Vagina (tissue), 2 donors: ENCODE data around the gene ITPR3. TPM values are rescaled to one million over a fixed set of nuclear protein-coding genes. Genes with fewer than 3 reads are reported as not detected.
A peak's percentile ranks its signal among the peaks of the same experiment; 100 is the strongest.

ENCODE experiments used
- DNase-seq, 2 donors: peaks; one replicate each; pipeline ENCODE4 v3.0.0-alpha.2; 2017; ENCODE audit errors: extremely low spot score in 2 of 2
- H3K27ac ChIP-seq: fragments of 200-600 bp; sonication (generic); one replicate; pipeline ENCODE4 v1.5.1; 2019
- H3K27me3 ChIP-seq: fragments of 200-600 bp; sonication (generic); one replicate; pipeline ENCODE4 v1.5.1; 2019
- H3K36me3 ChIP-seq, 2 donors: fragments of 200-600 bp; sonication (generic); one replicate each; pipeline ENCODE4 v1.5.1; 2017 to 2019
- H3K4me1 ChIP-seq: fragments of 200-600 bp; sonication (generic); one replicate; pipeline ENCODE4 v1.5.1; 2019
- H3K4me3 ChIP-seq, 2 donors: fragments of 200-600 bp; sonication (generic); 1 replicate in 1 of 2; 2 replicates in 1 of 2; pipeline ENCODE4 v1.5.1; 2016 to 2019
- H3K9me3 ChIP-seq: fragments of 200-600 bp; sonication (generic); one replicate; pipeline ENCODE4 v1.5.1; 2019
- POLR2A ChIP-seq, 2 donors: fragments of 450-650 bp; IDR thresholded peaks; one replicate each; pipeline ENCODE4 v1.6.1; 2017; ENCODE audit warnings: antibody characterized with exemption in 2 of 2, mild to moderate bottlenecking in 2 of 2, moderate library complexity in 2 of 2
- POLR2AphosphoS5 ChIP-seq, 2 donors: sonication (generic); formaldehyde crosslinking; IDR thresholded peaks; one replicate each; pipeline ENCODE4 v1.9.0; 2017; ENCODE audit warnings: antibody characterized with exemption in 2 of 2, mild to moderate bottlenecking in 2 of 2, low read depth in 1 of 2; ENCODE audit not compliant: insufficient read depth in 1 of 2
- intact Hi-C: fragments of 100-400 bp; cut with DNase I; formaldehyde crosslinking; loops from one replicate; pipeline ENCODE4 v1.15.1; 2023
- total RNA-seq: library from RNA; depleted of rRNA; stranded (reverse); fragments of >200 nt; gene quantifications from one replicate; pipeline ENCODE4 v1.2.3, GENCODE V29; 2016
- TF ChIP-seq, protein P1 (sequence below), 3 experiments: fragments of 450-650 bp in 2 of 3; fragments of 200-600 bp in 1 of 3; sonication (generic) in 1 of 3; IDR thresholded peaks; one replicate each; pipeline ENCODE4 v1.5.1; 2017 to 2019; ENCODE audit warnings: antibody characterized with exemption in 3 of 3, mild to moderate bottlenecking in 2 of 3, moderate library complexity in 2 of 3

ITPR3 gene
- total RNA-seq, 1 donor from 2014 or later: 50.1 TPM

- no peaks in the 10 kb centered on the region for H3K27me3 ChIP-seq
- no peak for DNase-seq
- H3K36me3 ChIP-seq: peaks cover 0 to 29% of the 10 kb centered on the region in 2 donors
- H3K27ac ChIP-seq: peak overlapping the region; percentile 83
- H3K9me3 ChIP-seq: no peaks in the 10 kb centered on the region
- H3K4me3 ChIP-seq: no peak overlapping the region
- intact Hi-C loops: no loop called here
- H3K4me1 ChIP-seq: peaks cover 56% of the 10 kb centered on the region
- no peak for TF ChIP-seq POLR2A (IDR thresholded peaks at IDR 0.05)
- no peak for TF ChIP-seq POLR2AphosphoS5 (IDR thresholded peaks at IDR 0.05; ENCODE audit: insufficient read depth in 1 of 2, low read depth in 1 of 2)
- TF ChIP-seq, protein P1, sequence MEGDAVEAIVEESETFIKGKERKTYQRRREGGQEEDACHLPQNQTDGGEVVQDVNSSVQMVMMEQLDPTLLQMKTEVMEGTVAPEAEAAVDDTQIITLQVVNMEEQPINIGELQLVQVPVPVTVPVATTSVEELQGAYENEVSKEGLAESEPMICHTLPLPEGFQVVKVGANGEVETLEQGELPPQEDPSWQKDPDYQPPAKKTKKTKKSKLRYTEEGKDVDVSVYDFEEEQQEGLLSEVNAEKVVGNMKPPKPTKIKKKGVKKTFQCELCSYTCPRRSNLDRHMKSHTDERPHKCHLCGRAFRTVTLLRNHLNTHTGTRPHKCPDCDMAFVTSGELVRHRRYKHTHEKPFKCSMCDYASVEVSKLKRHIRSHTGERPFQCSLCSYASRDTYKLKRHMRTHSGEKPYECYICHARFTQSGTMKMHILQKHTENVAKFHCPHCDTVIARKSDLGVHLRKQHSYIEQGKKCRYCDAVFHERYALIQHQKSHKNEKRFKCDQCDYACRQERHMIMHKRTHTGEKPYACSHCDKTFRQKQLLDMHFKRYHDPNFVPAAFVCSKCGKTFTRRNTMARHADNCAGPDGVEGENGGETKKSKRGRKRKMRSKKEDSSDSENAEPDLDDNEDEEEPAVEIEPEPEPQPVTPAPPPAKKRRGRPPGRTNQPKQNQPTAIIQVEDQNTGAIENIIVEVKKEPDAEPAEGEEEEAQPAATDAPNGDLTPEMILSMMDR (IDR thresholded peaks at IDR 0.05): no peak
These were observed 73.9 kb downstream of the ITPR3 start for GRCh38 chr6:33694977-33695376.

- Histone ChIP-seq H3K4me1 (peaks cover 56% of the 10 kb centered on the region), H3K27ac (peak overlapping the region; percentile 83), H3K36me3 (peaks cover 0 to 29% of the 10 kb centered on the region in 2 donors), H3K27me3 (no peaks in the 10 kb centered on the region), H3K4me3 (no peak overlapping the region), H3K9me3 (no peaks in the 10 kb centered on the region)
- TF ChIP-seq POLR2AphosphoS5 (IDR thresholded peaks at IDR 0.05; ENCODE audit: insufficient read depth in 1 of 2, low read depth in 1 of 2): peak in 1 of 2 donors; percentile 10
- no peak for TF ChIP-seq POLR2A (IDR thresholded peaks at IDR 0.05)
- TF ChIP-seq, protein P1 (IDR thresholded peaks at IDR 0.05): no peak
- intact Hi-C loops: no loop called here
- no peak for DNase-seq
These were observed 74.3 kb downstream of the ITPR3 start for GRCh38 chr6:33695451-33695887.

DNA sequence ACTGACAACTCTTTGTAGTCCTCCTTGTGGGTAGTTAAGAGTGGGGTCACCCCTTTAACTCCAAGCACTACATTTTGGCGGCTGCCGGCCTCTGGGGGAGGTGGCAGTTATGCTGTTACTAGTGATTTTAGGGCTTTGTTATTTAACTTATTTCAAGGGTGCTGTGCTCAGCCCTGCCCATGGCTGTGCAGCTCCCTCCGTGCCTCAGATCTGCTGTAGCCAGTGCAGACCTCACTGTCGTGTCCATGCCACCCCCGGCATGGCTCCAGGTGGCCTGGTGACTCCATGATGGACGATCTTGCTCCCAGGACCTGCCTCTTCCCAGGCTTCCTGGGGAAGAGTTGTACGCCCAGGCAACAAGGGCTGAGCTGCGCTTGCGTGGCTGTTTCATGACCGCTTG lies 75.0 kb downstream of the ITPR3 start:
- DNase-seq: no peak
- no peak for TF ChIP-seq POLR2A (IDR thresholded peaks at IDR 0.05)
- TF ChIP-seq POLR2AphosphoS5 (IDR thresholded peaks at IDR 0.05; ENCODE audit: insufficient read depth in 1 of 2, low read depth in 1 of 2): no peak
- TF ChIP-seq, protein P1 (IDR thresholded peaks at IDR 0.05): no peak
- peaks cover 0 to 24% of the 10 kb centered on the region in 2 donors for H3K36me3 ChIP-seq
- intact Hi-C loops: no loop called here
- H3K27me3 ChIP-seq: no peaks in the 10 kb centered on the region
- no peak overlapping the region for H3K4me3 ChIP-seq
- H3K27ac ChIP-seq: peak overlapping the region; percentile 83
- H3K4me1 ChIP-seq: peaks cover 56% of the 10 kb centered on the region
- H3K9me3 ChIP-seq: no peaks in the 10 kb centered on the region

GRCh38 chr6:33696548-33697518 lies 75.7 kb downstream of the ITPR3 start:
- no peaks in the 10 kb centered on the region for H3K27me3 ChIP-seq
- H3K9me3 ChIP-seq: no peaks in the 10 kb centered on the region
- no peak for DNase-seq
- peak overlapping the region; percentile 83 for H3K27ac ChIP-seq
- H3K36me3 ChIP-seq: peaks cover 0 to 16% of the 10 kb centered on the region in 2 donors
- H3K4me3 ChIP-seq: no peak overlapping the region
- intact Hi-C loops: no loop called here
- TF ChIP-seq POLR2AphosphoS5 (IDR thresholded peaks at IDR 0.05; ENCODE audit: insufficient read depth in 1 of 2, low read depth in 1 of 2) (peak; percentile 31 to 57), POLR2A (IDR thresholded peaks at IDR 0.05) (no peak)
- peaks cover 56% of the 10 kb centered on the region for H3K4me1 ChIP-seq

GRCh38 chr6:33697845-33698244 lies 76.7 kb downstream of the ITPR3 start:
- Histone ChIP-seq H3K36me3 (peaks cover 0 to 9% of the 10 kb centered on the region in 2 donors), H3K4me1 (peaks cover 56% of the 10 kb centered on the region), H3K27me3 (no peaks in the 10 kb centered on the region), H3K4me3 (no peak overlapping the region), H3K9me3 (no peaks in the 10 kb centered on the region), H3K27ac (no peak overlapping the region)
- intact Hi-C loops: no loop called here
- TF ChIP-seq POLR2AphosphoS5 (IDR thresholded peaks at IDR 0.05; ENCODE audit: insufficient read depth in 1 of 2, low read depth in 1 of 2): no peak
- TF ChIP-seq, protein P1 (IDR thresholded peaks at IDR 0.05): no peak
- TF ChIP-seq POLR2A (IDR thresholded peaks at IDR 0.05): no peak
- DNase-seq: no peak
